GM12878 (cell line): ENCODE measurements around the gene MSI2. TPM values are rescaled to one million over a fixed set of nuclear protein-coding genes. Genes with fewer than 3 reads are reported as not detected.

Experiments
- BMI1 ChIP-seq: fragments of 450-650 bp; IDR thresholded peaks from 2 replicates; pipeline ENCODE4 v1.6.1; 2016; ENCODE audit warnings: mild to moderate bottlenecking, moderate library complexity, borderline replicate concordance
- CBX3 ChIP-seq: fragments of 200-600 bp; sonication (generic); IDR thresholded peaks from 2 replicates; pipeline ENCODE4 v1.6.1; 2016; ENCODE audit warnings: low read depth, borderline replicate concordance
- MTA3 ChIP-seq: IDR thresholded peaks from 2 replicates; pipeline ENCODE4 v1.6.1; 2012; ENCODE audit warnings: low read length, inconsistent platforms, borderline replicate concordance
- MXI1 ChIP-seq: fragments of 150-350 bp; IDR thresholded peaks from 2 replicates; pipeline ENCODE4 v1.6.1; 2011; ENCODE audit warnings: low read depth, mild to moderate bottlenecking, inconsistent platforms, low read length, improper control_type of control experiment
- PAX5 ChIP-seq: IDR thresholded peaks from 2 replicates; pipeline ENCODE4 v1.6.1; 2011; ENCODE audit warnings: low read depth, low read length, borderline replicate concordance
- ZNF384 ChIP-seq: IDR thresholded peaks from 2 replicates; pipeline ENCODE4 v1.6.1; 2012; ENCODE audit warnings: low read depth, mild to moderate bottlenecking, low read length, improper control_type of control experiment, borderline replicate concordance
- polyA plus RNA-seq, 11 experiments: library from polyadenylated mRNA; depleted of rRNA in 4 of 11; unstranded in 6 of 11; stranded (reverse) in 5 of 11; fragments of >200 nt; fragmentation: Nextera tagmentation in 4 of 11; fragmentation: Illumina TruSeq in 1 of 11; extraction: Ambion mirVana in 4 of 11; extraction: Trizol in 1 of 11; gene quantifications; 1 replicate in 1 of 11; 2 replicates in 10 of 11; pipeline versions ENCODE4 v1.2.1 to v1.2.3, GENCODE V29; 2011 to 2016; ENCODE audit warnings: inconsistent platforms in 2 of 11, missing spikeins in 2 of 11, low read depth in 1 of 11
- total RNA-seq, 4 experiments: library from RNA; depleted of rRNA in 3 of 4; stranded (reverse); fragments of >200 nt in 3 of 4; fragmentation: Illumina TruSeq in 1 of 4; extraction: Trizol in 1 of 4; gene quantifications; 2 replicates each; pipeline versions ENCODE4 v1.2.1 to v1.2.3, GENCODE V29; 2013 to 2021
- TF ChIP-seq, protein P1 (sequence below): fragments of 450-650 bp; formaldehyde crosslinking; IDR thresholded peaks from 2 replicates; pipeline ENCODE4 v1.4.0; 2020; ENCODE audit warnings: mild to moderate bottlenecking, moderate library complexity
- TF ChIP-seq, protein P2 (sequence below): IDR thresholded peaks from 2 replicates; pipeline ENCODE4 v1.6.1; 2012; ENCODE audit warnings: improper control_type of control experiment, low read depth, low read length; ENCODE audit not compliant: insufficient replicate concordance
- TF ChIP-seq, protein P3 (sequence below): fragments of 450-650 bp; IDR thresholded peaks from 2 replicates; pipeline ENCODE4 v1.6.1; 2017; ENCODE audit warnings: mild to moderate bottlenecking, moderate library complexity
- TF ChIP-seq, protein P4 (sequence below): fragments of 450-650 bp; formaldehyde crosslinking; IDR thresholded peaks from 2 replicates; pipeline ENCODE4 v1.4.0; 2022; ENCODE audit warnings: mild to moderate bottlenecking, moderate library complexity

Gene MSI2
- total and polyA plus RNA-seq, 10 of the 15 experiments (the other 5 are each of a cell fraction or from before 2014, with no cell fraction given): 6.1 to 76.1 (median 42.0) TPM

DNA sequence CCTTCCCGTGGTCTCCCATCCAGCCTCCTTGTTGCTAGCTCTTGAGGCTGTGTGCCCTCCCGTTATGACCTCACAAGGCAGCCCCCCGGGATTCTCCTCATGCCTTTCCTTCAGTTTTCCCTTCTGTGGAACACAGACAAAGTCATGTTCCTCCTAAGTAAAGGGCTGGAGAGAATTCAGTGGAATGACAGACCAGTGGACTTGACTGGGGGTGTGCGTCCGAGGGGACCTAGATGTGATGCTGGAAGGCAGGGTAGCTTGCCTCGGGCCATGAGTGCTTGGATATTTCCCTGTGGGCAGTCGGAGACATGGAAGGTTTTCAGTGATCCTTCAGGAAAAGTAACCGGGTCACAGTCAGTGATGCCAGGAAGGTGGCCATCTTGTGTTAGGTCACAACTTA is 247.9 kb downstream of the MSI2 start (continued):
- TF ChIP-seq, protein P1, sequence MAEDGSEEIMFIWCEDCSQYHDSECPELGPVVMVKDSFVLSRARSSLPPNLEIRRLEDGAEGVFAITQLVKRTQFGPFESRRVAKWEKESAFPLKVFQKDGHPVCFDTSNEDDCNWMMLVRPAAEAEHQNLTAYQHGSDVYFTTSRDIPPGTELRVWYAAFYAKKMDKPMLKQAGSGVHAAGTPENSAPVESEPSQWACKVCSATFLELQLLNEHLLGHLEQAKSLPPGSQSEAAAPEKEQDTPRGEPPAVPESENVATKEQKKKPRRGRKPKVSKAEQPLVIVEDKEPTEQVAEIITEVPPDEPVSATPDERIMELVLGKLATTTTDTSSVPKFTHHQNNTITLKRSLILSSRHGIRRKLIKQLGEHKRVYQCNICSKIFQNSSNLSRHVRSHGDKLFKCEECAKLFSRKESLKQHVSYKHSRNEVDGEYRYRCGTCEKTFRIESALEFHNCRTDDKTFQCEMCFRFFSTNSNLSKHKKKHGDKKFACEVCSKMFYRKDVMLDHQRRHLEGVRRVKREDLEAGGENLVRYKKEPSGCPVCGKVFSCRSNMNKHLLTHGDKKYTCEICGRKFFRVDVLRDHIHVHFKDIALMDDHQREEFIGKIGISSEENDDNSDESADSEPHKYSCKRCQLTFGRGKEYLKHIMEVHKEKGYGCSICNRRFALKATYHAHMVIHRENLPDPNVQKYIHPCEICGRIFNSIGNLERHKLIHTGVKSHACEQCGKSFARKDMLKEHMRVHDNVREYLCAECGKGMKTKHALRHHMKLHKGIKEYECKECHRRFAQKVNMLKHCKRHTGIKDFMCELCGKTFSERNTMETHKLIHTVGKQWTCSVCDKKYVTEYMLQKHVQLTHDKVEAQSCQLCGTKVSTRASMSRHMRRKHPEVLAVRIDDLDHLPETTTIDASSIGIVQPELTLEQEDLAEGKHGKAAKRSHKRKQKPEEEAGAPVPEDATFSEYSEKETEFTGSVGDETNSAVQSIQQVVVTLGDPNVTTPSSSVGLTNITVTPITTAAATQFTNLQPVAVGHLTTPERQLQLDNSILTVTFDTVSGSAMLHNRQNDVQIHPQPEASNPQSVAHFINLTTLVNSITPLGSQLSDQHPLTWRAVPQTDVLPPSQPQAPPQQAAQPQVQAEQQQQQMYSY (CRISPR knock-in tag): no peak
- TF ChIP-seq, protein P2, sequence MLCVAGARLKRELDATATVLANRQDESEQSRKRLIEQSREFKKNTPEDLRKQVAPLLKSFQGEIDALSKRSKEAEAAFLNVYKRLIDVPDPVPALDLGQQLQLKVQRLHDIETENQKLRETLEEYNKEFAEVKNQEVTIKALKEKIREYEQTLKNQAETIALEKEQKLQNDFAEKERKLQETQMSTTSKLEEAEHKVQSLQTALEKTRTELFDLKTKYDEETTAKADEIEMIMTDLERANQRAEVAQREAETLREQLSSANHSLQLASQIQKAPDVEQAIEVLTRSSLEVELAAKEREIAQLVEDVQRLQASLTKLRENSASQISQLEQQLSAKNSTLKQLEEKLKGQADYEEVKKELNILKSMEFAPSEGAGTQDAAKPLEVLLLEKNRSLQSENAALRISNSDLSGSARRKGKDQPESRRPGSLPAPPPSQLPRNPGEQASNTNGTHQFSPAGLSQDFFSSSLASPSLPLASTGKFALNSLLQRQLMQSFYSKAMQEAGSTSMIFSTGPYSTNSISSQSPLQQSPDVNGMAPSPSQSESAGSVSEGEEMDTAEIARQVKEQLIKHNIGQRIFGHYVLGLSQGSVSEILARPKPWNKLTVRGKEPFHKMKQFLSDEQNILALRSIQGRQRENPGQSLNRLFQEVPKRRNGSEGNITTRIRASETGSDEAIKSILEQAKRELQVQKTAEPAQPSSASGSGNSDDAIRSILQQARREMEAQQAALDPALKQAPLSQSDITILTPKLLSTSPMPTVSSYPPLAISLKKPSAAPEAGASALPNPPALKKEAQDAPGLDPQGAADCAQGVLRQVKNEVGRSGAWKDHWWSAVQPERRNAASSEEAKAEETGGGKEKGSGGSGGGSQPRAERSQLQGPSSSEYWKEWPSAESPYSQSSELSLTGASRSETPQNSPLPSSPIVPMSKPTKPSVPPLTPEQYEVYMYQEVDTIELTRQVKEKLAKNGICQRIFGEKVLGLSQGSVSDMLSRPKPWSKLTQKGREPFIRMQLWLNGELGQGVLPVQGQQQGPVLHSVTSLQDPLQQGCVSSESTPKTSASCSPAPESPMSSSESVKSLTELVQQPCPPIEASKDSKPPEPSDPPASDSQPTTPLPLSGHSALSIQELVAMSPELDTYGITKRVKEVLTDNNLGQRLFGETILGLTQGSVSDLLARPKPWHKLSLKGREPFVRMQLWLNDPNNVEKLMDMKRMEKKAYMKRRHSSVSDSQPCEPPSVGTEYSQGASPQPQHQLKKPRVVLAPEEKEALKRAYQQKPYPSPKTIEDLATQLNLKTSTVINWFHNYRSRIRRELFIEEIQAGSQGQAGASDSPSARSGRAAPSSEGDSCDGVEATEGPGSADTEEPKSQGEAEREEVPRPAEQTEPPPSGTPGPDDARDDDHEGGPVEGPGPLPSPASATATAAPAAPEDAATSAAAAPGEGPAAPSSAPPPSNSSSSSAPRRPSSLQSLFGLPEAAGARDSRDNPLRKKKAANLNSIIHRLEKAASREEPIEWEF: no peak
- TF ChIP-seq ZNF384 (no peak), MTA3 (no peak), CBX3 (no peak), PAX5 (no peak), MXI1 (no peak), BMI1 (no peak)
- TF ChIP-seq, protein P3, sequence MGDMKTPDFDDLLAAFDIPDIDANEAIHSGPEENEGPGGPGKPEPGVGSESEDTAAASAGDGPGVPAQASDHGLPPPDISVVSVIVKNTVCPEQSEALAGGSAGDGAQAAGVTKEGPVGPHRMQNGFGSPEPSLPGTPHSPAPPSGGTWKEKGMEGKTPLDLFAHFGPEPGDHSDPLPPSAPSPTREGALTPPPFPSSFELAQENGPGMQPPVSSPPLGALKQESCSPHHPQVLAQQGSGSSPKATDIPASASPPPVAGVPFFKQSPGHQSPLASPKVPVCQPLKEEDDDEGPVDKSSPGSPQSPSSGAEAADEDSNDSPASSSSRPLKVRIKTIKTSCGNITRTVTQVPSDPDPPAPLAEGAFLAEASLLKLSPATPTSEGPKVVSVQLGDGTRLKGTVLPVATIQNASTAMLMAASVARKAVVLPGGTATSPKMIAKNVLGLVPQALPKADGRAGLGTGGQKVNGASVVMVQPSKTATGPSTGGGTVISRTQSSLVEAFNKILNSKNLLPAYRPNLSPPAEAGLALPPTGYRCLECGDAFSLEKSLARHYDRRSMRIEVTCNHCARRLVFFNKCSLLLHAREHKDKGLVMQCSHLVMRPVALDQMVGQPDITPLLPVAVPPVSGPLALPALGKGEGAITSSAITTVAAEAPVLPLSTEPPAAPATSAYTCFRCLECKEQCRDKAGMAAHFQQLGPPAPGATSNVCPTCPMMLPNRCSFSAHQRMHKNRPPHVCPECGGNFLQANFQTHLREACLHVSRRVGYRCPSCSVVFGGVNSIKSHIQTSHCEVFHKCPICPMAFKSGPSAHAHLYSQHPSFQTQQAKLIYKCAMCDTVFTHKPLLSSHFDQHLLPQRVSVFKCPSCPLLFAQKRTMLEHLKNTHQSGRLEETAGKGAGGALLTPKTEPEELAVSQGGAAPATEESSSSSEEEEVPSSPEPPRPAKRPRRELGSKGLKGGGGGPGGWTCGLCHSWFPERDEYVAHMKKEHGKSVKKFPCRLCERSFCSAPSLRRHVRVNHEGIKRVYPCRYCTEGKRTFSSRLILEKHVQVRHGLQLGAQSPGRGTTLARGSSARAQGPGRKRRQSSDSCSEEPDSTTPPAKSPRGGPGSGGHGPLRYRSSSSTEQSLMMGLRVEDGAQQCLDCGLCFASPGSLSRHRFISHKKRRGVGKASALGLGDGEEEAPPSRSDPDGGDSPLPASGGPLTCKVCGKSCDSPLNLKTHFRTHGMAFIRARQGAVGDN: no peak
- TF ChIP-seq, protein P4, sequence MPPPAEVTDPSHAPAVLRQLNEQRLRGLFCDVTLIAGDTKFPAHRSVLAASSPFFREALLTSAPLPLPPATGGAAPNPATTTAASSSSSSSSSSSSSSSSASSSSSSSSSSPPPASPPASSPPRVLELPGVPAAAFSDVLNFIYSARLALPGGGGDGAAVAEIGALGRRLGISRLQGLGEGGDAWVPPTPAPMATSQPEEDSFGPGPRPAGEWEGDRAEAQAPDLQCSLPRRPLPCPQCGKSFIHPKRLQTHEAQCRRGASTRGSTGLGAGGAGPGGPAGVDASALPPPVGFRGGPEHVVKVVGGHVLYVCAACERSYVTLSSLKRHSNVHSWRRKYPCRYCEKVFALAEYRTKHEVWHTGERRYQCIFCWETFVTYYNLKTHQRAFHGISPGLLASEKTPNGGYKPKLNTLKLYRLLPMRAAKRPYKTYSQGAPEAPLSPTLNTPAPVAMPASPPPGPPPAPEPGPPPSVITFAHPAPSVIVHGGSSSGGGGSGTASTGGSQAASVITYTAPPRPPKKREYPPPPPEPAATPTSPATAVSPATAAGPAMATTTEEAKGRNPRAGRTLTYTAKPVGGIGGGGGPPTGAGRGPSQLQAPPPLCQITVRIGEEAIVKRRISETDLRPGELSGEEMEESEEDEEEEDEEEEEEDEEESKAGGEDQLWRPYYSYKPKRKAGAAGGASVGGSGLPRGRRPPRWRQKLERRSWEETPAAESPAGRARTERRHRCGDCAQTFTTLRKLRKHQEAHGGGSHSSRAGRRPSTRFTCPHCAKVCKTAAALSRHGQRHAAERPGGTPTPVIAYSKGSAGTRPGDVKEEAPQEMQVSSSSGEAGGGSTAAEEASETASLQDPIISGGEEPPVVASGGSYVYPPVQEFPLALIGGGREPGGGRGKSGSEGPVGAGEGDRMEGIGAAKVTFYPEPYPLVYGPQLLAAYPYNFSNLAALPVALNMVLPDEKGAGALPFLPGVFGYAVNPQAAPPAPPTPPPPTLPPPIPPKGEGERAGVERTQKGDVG (CRISPR knock-in tag): no peak
